ENCODE measurements around the gene FTSJ1. TPM values are rescaled to one million over a fixed set of nuclear protein-coding genes. Genes with fewer than 3 reads are reported as not detected.

The FTSJ1 gene
- total and polyA plus RNA-seq, 9 donors, result 23.2 to 45.9 (median 31.7) TPM

GRCh38 chrX:48513670-48514069 is 37.7 kb downstream of the FTSJ1 start:
- H3K27ac ChIP-seq, result no peak overlapping the region
- intact Hi-C loops (cut with DNase I), result no loop called here
- H3K9me3 ChIP-seq, result no peaks in the 10 kb centered on the region
- no peaks in the 10 kb centered on the region for H3K4me1 ChIP-seq (ENCODE audit: insufficient read depth)
- DNase-seq, result no peak
- no peaks in the 10 kb centered on the region for H3K27me3 ChIP-seq
- H3K4me3 ChIP-seq, result no peak overlapping the region
- WGBS, 3 donors, result 77 to 85% (median 80%) methylated on average over 4 of the region's 4 CpGs
- TF ChIP-seq EP300 (IDR thresholded peaks at IDR 0.05) (no peak), POLR2A (IDR thresholded peaks at IDR 0.05) (no peak), CTCF (IDR thresholded peaks at IDR 0.05) (no peak)
- H3K36me3 ChIP-seq, result no peaks in the 10 kb centered on the region

- DNase-seq, result no peak
- Histone ChIP-seq H3K4me3 (no peak overlapping the region), H3K27me3 (no peaks in the 10 kb centered on the region), H3K36me3 (no peaks in the 10 kb centered on the region), H3K27ac (no peak overlapping the region), H3K4me1 (ENCODE audit: insufficient read depth) (no peaks in the 10 kb centered on the region), H3K9me3 (no peaks in the 10 kb centered on the region)
- intact Hi-C loops (cut with DNase I), result no loop called here
- no peak for TF ChIP-seq EP300 (IDR thresholded peaks at IDR 0.05)
- 79 to 85% (median 81%) methylated on average over 16 of the region's 16 CpGs for WGBS, 3 donors
Measured at GRCh38 chrX:48514126-48514806, 38.3 kb downstream of the FTSJ1 start.

GRCh38 chrX:48514868-48515460 is 39.0 kb downstream of the FTSJ1 start:
- Histone ChIP-seq H3K27me3 (no peaks in the 10 kb centered on the region), H3K9me3 (no peaks in the 10 kb centered on the region), H3K4me3 (no peak overlapping the region), H3K36me3 (no peaks in the 10 kb centered on the region), H3K27ac (no peak overlapping the region), H3K4me1 (ENCODE audit: insufficient read depth) (no peaks in the 10 kb centered on the region)
- intact Hi-C loops (cut with DNase I), result no loop called here
- no peak for DNase-seq
- TF ChIP-seq POLR2A (IDR thresholded peaks at IDR 0.05) (no peak), EP300 (IDR thresholded peaks at IDR 0.05) (no peak), CTCF (IDR thresholded peaks at IDR 0.05) (no peak)
- 84 to 87% (median 84%) methylated on average over 9 of the region's 9 CpGs for WGBS, 3 donors

- WGBS, 3 donors, result 84 to 92% (median 91%) methylated on average over 10 of the region's 10 CpGs
- DNase-seq, result no peak
- Histone ChIP-seq H3K4me1 (ENCODE audit: insufficient read depth) (no peaks in the 10 kb centered on the region), H3K4me3 (no peak overlapping the region), H3K36me3 (no peaks in the 10 kb centered on the region), H3K27ac (no peak overlapping the region), H3K9me3 (no peaks in the 10 kb centered on the region), H3K27me3 (no peaks in the 10 kb centered on the region)
- TF ChIP-seq POLR2A (IDR thresholded peaks at IDR 0.05), result no peak
- no peak for TF ChIP-seq CTCF (IDR thresholded peaks at IDR 0.05)
- TF ChIP-seq EP300 (IDR thresholded peaks at IDR 0.05), result no peak
- intact Hi-C loops (cut with DNase I), result no loop called here
Measured at GRCh38 chrX:48515842-48516241, 39.8 kb downstream of the FTSJ1 start.

- intact Hi-C loops (cut with DNase I), result no loop called here
- Histone ChIP-seq H3K27ac (no peak overlapping the region), H3K4me3 (no peak overlapping the region), H3K27me3 (no peaks in the 10 kb centered on the region), H3K4me1 (ENCODE audit: insufficient read depth) (no peaks in the 10 kb centered on the region), H3K36me3 (no peaks in the 10 kb centered on the region), H3K9me3 (no peaks in the 10 kb centered on the region)
- 76 to 82% (median 76%) methylated on average over 10 of the region's 10 CpGs for WGBS, 3 donors
- TF ChIP-seq CTCF (IDR thresholded peaks at IDR 0.05) (no peak), EP300 (IDR thresholded peaks at IDR 0.05) (no peak), POLR2A (IDR thresholded peaks at IDR 0.05) (no peak)
- no peak for DNase-seq
Measured at GRCh38 chrX:48516285-48516684, 40.3 kb downstream of the FTSJ1 start.

Data from ovary (tissue), 9 donors.